Stimulated activated CD8-positive, alpha-beta memory T cell treated with anti-CD3 and anti-CD28 coated beads, Interleukin-2, amount 100 ng/mL, for 1 hour (primary cell): Measurements from ENCODE around the gene HPSE2.
"Not testable (repeated sequence)": the region's sequence is repeated elsewhere in the genome, so short reads cannot be mapped to it uniquely, and the experiment has no call there.

Experiments
- DNase-seq, 2 donors: peaks; one replicate each; pipeline ENCODE4 v3.0.0-alpha.2; 2020; ENCODE audit warnings: low read depth in 2 of 2

Gene HPSE2

DNA sequence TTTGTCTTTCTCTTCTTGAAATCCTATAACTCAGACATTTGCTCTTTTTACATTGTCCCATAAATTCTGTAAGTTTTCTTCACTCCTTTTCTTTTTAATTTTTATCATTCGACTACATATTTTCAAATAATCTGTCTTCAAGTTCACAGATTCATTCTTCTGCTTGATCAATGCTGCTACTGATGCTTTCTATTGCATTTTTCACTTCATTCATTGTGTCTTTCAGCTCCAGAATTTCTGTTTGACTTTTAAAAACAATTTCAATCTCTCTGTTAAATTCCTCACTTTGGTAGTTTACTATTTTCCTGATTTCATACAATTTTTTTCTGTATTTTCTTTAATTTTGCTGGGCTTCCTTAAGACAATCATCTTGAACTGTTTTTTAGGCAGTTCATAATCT, 230.4 kb downstream of the HPSE2 start:
- no peak for DNase-seq

GRCh38 chr10:99004738-99005137, 230.9 kb downstream of the HPSE2 start:
- no peak for DNase-seq

- no peak for DNase-seq
Measured at GRCh38 chr10:99002392-99002791, 233.3 kb downstream of the HPSE2 start.

GRCh38 chr10:98997596-98997995, 238.1 kb downstream of the HPSE2 start:
- DNase-seq: no peak

GRCh38 chr10:98994030-98994429, 241.6 kb downstream of the HPSE2 start:
- DNase-seq: no peak

- not testable (repeated sequence) for DNase-seq
Measured at GRCh38 chr10:98983751-98984150, 251.9 kb downstream of the HPSE2 start.

GRCh38 chr10:98980353-98980752, 255.3 kb downstream of the HPSE2 start:
- DNase-seq: no peak

DNA sequence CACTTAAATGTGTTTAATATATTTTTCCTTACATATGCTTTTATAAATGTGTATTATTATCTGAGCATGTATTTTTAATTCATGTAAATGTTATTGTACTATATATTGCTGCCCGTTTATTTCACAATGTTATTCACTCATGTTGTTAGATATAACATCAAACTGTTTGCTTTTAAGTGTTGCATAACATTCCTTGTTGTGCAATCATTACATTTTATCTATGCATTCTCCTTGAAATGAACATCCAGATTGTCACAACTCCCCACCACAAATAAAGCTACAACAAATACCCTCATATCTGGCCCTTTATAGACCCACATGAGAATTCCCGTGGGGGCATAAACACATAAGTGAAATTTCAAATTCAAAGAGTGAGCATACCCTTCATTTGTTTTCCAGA, 264.2 kb downstream of the HPSE2 start:
- DNase-seq: no peak

DNA sequence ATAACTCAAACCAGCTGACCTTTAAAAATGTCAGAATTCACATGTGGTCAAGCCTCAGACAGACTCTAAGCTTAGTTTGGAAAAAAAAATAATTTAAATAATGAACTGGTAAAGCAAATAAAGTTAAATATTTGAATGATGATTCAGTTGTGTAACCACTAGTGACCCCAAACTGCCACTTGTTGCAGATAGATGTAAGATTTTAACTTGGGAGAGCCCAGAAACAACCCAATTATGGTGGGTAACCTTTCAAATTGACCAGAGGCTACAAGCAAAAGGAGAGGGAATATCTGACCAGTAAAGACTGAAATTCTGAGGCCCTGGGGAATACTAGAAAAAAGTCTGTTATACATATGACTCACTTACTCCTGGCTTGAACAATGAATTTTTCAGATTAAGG, 268.1 kb downstream of the HPSE2 start:
- DNase-seq: no peak

- DNase-seq: no peak
Measured at GRCh38 chr10:98963608-98964007, 272.0 kb downstream of the HPSE2 start.

DNA sequence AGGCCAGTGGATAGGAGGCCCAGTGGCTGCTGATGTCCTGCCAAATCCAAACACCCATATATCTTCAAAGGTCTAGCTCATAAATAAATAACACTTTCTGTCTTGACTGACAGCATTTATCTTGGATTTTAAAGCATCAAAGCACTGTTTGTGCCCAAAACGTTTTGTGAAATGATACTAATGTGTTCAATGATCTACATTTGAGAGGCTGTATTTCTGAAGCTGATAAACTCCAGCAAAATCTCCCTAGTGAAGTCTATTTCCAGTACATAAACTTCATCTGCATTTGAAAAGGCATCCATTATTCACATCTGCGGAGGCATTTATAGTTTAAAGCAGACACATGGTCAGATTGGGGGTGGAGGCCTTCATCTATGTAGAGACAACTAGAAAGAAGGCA, 276.3 kb downstream of the HPSE2 start:
- no peak for DNase-seq

DNA sequence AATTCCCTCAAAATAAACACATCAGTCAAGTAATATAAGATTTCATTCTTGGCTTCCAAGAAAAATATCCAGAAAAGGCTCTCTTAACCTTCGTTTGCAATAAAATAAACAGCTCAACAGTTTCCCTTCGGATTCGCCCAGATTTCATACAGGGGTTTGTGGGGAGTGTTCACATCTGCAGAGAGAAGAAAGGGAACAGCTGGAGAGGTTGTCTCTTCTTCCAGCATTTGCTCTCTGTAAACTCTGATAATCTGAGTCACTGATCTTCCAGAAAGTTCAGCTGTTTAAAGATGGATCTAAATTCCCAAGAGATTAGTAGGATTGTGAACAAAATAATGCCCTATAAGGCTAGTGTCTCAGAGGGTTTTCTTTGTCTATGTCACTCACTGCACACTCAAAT, 277.9 kb downstream of the HPSE2 start:
- no peak for DNase-seq

DNA sequence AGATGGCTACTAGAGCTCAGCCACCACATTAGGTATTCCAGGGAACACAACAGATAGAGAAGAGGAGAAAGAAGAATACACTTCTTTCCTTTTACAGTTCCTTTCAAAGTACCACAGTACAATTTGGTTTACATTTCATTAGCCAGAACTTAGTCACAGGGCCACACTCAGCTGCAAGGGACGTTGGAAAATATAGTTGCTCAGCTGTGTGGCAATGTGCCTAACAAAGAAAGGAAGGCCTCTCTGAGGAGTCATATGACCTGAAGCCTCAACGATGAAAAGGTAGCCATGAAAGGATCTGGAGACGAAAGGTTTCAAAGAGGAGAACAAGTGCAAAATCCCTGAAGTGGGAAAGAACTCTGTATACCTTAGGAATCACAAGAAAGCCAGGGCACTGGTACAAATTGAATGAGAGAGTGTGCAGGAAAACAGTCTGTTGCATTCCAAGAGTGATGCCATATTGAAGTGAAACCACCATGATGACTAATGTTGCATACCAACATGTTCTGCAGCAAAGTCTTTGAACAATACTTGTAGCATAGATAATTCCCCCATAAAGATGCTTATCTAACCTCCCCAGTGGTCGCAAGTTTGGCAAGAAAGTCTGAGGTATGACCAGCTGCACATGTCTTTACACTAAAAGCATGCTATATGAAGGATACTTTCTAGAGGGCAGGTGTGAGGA, 278.9 kb downstream of the HPSE2 start:
- DNase-seq: no peak

DNA sequence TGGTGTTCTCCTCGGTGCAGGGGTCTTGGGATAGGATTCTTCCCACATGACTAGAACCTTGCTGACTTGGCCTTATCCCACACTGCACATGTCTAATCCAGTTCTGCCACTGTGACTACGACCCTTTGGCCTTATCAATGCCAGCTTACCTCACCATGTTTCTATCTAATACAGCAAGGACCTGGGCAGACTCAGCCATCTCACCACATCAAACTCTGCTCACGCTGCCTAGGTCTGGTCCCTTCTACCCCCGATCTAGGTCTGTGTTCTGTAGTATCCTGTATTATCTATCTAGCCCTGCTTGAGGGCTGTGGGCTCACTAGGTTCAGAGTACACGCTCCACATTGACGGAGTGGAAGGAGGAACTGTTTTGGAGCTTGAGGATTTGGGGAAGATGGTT, 282.4 kb downstream of the HPSE2 start:
- DNase-seq: no peak

DNA sequence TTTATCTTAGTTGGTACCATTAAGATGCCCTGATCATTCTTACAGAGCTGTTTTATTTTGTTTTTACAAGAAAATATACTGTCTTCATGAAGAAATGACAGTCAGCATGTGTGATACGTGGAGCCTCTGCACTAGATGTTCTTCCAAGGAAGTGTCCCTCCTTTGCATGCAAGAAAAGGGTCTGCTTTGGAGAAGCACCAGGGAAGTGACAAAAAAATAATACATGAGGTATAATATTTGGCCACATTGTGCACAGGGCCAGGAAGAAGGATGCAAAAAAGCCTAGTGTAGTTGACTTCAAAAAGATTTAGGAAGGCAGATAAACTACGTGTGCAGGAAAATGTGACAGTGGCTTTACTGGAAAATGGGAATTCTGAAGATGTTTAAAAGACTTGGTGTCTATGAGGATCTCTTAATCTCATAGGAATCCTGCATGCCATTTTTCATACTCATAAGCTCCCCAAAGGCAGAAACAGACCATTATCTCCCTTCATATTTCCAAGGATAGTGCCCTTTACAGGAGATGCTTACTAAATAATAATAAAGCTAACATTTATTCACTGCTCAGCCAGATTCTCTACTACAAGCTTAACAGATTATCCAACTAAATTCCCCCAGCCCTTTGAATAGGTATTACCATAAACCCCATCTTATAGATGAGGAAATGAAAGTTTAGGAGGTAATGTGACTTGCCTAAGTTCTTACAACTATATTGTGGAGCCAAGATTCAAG, 284.2 kb downstream of the HPSE2 start:
- no peak for DNase-seq

- DNase-seq: no peak
Measured at GRCh38 chr10:98950106-98950505, 285.5 kb downstream of the HPSE2 start.

DNA sequence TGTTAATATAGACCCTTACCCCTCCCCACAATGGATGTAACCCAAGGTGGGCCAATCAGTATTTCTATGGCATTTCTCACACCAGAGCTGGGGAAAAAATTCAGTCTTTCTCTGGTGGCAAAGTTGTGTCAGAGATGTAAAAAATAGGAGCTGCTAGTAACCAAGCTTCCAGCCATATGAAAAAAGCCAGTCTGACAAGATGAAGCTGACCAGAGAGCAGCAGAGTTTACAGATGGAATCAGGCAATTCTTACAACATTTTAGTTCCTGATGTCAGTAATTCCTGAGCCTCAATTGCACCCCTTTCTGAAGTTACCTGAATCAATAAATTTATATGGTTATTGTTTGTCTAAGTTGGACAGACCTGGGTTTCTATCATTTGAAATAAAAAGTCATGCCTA, 286.3 kb downstream of the HPSE2 start:
- no peak for DNase-seq

GRCh38 chr10:98943681-98944080, 292.0 kb downstream of the HPSE2 start:
- DNase-seq: no peak

GRCh38 chr10:98929709-98930108, 305.9 kb downstream of the HPSE2 start:
- DNase-seq: no peak

- DNase-seq: no peak
Measured at GRCh38 chr10:98925651-98926050, 310.0 kb downstream of the HPSE2 start.

- DNase-seq: no peak
Measured at GRCh38 chr10:98924526-98924925, 311.1 kb downstream of the HPSE2 start.

DNA sequence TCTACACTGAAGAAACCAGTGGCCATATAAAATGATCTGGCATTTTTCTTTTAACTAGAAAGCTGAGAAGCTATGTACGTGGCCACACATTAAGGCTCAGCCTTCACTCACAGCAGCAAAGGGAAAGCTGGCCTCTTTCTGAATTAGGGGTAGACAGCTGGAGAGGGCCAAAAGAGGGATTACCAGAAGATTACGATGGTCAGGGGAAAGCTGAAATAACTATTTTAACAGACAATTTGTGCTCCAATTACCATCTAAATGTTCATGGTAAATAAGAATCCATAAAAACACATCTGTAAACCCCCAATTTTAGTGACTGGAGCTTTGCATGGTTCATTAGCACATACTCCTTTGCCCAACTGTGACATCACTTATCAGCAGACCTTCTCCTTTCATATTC, 314.3 kb downstream of the HPSE2 start:
- DNase-seq: no peak

DNA sequence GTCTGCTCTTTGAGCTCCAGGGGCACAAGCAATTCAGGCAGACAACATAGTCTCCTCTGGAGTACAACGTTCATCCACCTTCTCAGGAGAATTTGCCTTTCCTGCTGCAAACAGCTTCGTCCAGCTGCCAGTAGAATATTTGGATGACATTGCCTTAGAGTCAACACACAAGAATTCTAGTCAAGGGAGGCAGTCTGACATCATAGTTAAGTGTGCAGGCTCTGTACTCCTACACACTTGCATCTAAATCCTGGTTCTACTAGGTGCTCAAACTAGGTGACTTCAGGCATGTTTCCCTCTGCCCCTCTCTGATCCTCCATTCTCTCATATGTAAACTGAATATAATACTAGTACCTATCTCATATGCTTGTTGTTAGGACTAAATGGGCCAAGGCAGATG, 314.8 kb downstream of the HPSE2 start:
- no peak for DNase-seq

DNA sequence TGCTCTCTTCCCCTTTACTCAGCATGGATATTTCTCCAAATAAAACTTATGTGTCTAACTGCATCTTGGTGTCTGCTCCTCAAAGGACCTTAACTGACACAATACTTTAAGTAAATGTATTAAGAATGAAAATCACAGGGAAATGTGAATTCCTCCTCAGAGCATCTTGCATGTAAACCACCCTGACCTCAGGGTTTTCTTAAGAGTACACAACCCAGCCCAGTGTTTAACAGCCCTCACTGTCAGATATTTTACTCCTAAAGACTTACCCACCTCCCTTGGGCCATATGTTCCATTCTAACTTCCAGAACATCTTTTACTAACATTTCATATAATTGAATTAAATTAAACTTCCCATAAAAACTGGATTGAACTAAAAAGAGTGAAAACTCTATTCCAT, 315.3 kb downstream of the HPSE2 start:
- no peak for DNase-seq
